ENCODE measurements around the gene CCS. TPM values are rescaled to one million over a fixed set of nuclear protein-coding genes. Genes with fewer than 3 reads are reported as not detected.

Gene CCS
- total and polyA plus RNA-seq, 8 donors: 19.3 to 131 (median 59.1) TPM

Small RNA genes lying within 50 kb of the gene (small RNA-seq; reads per million reads assigned to genes)
- gene RNU4-39P: 0 reads per million in 4 donors

Other genes starting within 250 kb of the CCS start
- 100 to 1,000 TPM in 1 of 5 donors, 10 to 100 TPM in 4; 14.6 to 105 (median 37.4) TPM for gene BRMS1, start 248.1 kb upstream of the CCS start, total RNA-seq
- 10 to 100 TPM; 60.1 to 68.7 (median 64.2) TPM for gene BRMS1, start 248.1 kb upstream of the CCS start, polyA plus RNA-seq
- gene B4GAT1, start 245.6 kb upstream of the CCS start, total RNA-seq: 10 to 100 TPM in 4 of 5 donors, 1 to 10 TPM in 1; 3.5 to 22.3 (median 18.4) TPM
- gene B4GAT1, start 245.6 kb upstream of the CCS start, polyA plus RNA-seq: 10 to 100 TPM; 10.8 to 17.3 (median 11.3) TPM
- gene SLC29A2, start 221.4 kb upstream of the CCS start, total RNA-seq: 10 to 100 TPM in 1 of 5 donors, 1 to 10 TPM in 4; 3.9 to 14.3 (median 7.0) TPM
- gene SLC29A2, start 221.4 kb upstream of the CCS start, polyA plus RNA-seq: 10 to 100 TPM in 1 of 3 donors, 1 to 10 TPM in 2; 2.0 to 10.1 (median 5.8) TPM
- gene NPAS4, start 172.2 kb upstream of the CCS start, total RNA-seq: 1 to 10 TPM in 1 of 5 donors, under 1 TPM in 1, not detected in 3; 0.89 to 1.7 TPM
- gene NPAS4, start 172.2 kb upstream of the CCS start, polyA plus RNA-seq: under 1 TPM in 2 of 3 donors, not detected in 1; 0.25 to 0.50 TPM
- gene MRPL11, start 154.3 kb upstream of the CCS start, total RNA-seq: 10 to 100 TPM; 18.8 to 50.9 (median 29.7) TPM
- gene MRPL11, start 154.3 kb upstream of the CCS start, polyA plus RNA-seq: 10 to 100 TPM; 51.8 to 66.8 (median 53.4) TPM
- gene PELI3, start 126.3 kb upstream of the CCS start, total RNA-seq: 10 to 100 TPM in 1 of 5 donors, 1 to 10 TPM in 3, under 1 TPM in 1; 0.58 to 11.2 (median 6.4) TPM
- gene PELI3, start 126.3 kb upstream of the CCS start, polyA plus RNA-seq: 1 to 10 TPM; 7.3 to 9.8 (median 9.3) TPM
- gene DPP3, start 112.8 kb upstream of the CCS start, total RNA-seq: 100 to 1,000 TPM in 2 of 5 donors, 10 to 100 TPM in 3; 14.0 to 320 (median 42.3) TPM
- gene DPP3, start 112.8 kb upstream of the CCS start, polyA plus RNA-seq: 10 to 100 TPM; 20.0 to 26.9 (median 26.4) TPM
- gene BBS1, start 82.5 kb upstream of the CCS start, total RNA-seq: 100 to 1,000 TPM in 1 of 5 donors, 10 to 100 TPM in 4; 13.6 to 138 (median 44.3) TPM
- gene BBS1, start 82.5 kb upstream of the CCS start, polyA plus RNA-seq: 10 to 100 TPM; 12.3 to 12.4 (median 12.4) TPM
- 10 to 100 TPM in 2 of 5 donors, 1 to 10 TPM in 3; 6.8 to 73.9 (median 8.9) TPM for gene ZDHHC24, start 47.1 kb upstream of the CCS start, total RNA-seq
- gene ZDHHC24, start 47.1 kb upstream of the CCS start, polyA plus RNA-seq: 1 to 10 TPM; 2.6 to 6.5 (median 4.3) TPM
- gene ACTN3, start 46.3 kb upstream of the CCS start, total RNA-seq: not detected
- gene ACTN3, start 46.3 kb upstream of the CCS start, polyA plus RNA-seq: under 1 TPM in 2 of 3 donors, not detected in 1; 0.03 to 0.92 TPM
- 100 to 1,000 TPM in 1 of 5 donors, 10 to 100 TPM in 3, 1 to 10 TPM in 1; 7.6 to 105 (median 52.0) TPM for gene CTSF, start 24.6 kb upstream of the CCS start, total RNA-seq
- gene CTSF, start 24.6 kb upstream of the CCS start, polyA plus RNA-seq: 10 to 100 TPM; 15.0 to 29.1 (median 26.7) TPM
- gene CCDC87, start 122 bp upstream of the CCS start, total RNA-seq: 10 to 100 TPM in 1 of 5 donors, under 1 TPM in 1, not detected in 3; 0.45 to 15.9 TPM
- under 1 TPM in 2 of 3 donors, not detected in 1; 0.05 to 0.12 TPM for gene CCDC87, start 122 bp upstream of the CCS start, polyA plus RNA-seq
- gene RBM14, start 23.4 kb downstream of the CCS start, total RNA-seq: 100 to 1,000 TPM in 1 of 5 donors, 10 to 100 TPM in 3, 1 to 10 TPM in 1; 9.9 to 233 (median 54.9) TPM
- 10 to 100 TPM; 19.7 to 28.4 (median 20.2) TPM for gene RBM14, start 23.4 kb downstream of the CCS start, polyA plus RNA-seq
- 100 to 1,000 TPM in 2 of 5 donors, 10 to 100 TPM in 3; 44.3 to 136 (median 98.4) TPM for gene RBM4, start 45.5 kb downstream of the CCS start, total RNA-seq
- 100 to 1,000 TPM in 1 of 3 donors, 10 to 100 TPM in 2; 89.1 to 107 (median 90.4) TPM for gene RBM4, start 45.5 kb downstream of the CCS start, polyA plus RNA-seq
- 10 to 100 TPM in 4 of 5 donors, not detected in 1; 15.6 to 61.4 (median 22.0) TPM for gene RBM4B, start 84.7 kb downstream of the CCS start, total RNA-seq
- 10 to 100 TPM; 11.3 to 16.1 (median 11.6) TPM for gene RBM4B, start 84.7 kb downstream of the CCS start, polyA plus RNA-seq
- 100 to 1,000 TPM in 1 of 5 donors, 10 to 100 TPM in 2, 1 to 10 TPM in 2; 7.5 to 134 (median 17.5) TPM for gene SPTBN2, start 136.0 kb downstream of the CCS start, total RNA-seq
- gene SPTBN2, start 136.0 kb downstream of the CCS start, polyA plus RNA-seq: 10 to 100 TPM in 1 of 3 donors, 1 to 10 TPM in 2; 2.4 to 12.9 (median 6.2) TPM